ENCODE data around the gene KIF5A. TPM values are rescaled to one million over a fixed set of nuclear protein-coding genes. Genes with fewer than 3 reads are reported as not detected.

Gene KIF5A
- total and polyA plus RNA-seq, 2 of the 13 experiments (the other 11 are each of a cell fraction or from before 2014, with no cell fraction given): 1.6 to 11.9 TPM

GRCh38 chr12:57525615-57526383 lies 24.0 kb upstream of the KIF5A start:
- POLR2A ChIA-PET: interaction anchor here (0.8 to 3.0 kb wide), 3 partner anchors 12 to 50 kb away, joined by 3 to 21 read pairs (median 5); no protein-coding TSS in a partner anchor
- WGBS (ENCODE audit: low lambda C conversion rate): 92% methylated on average over 16 of the region's 16 CpGs
- CTCF ChIA-PET (ENCODE audit: low intra/inter-chr PET ratio, low total read pairs): no interaction called here

GRCh38 chr12:57526477-57527126 lies 23.2 kb upstream of the KIF5A start:
- Histone ChIP-seq H3K36me3 (replicated peaks in 1 of 2; ENCODE audit: control insufficient read depth in 1 of 2, insufficient read depth in 2 of 2, low read length in 2 of 2) (peaks cover 20 to 65% of the 10 kb centered on the region in 2 experiments), H3K4me1 (ENCODE audit: insufficient read depth, low read length) (peaks cover 23% of the 10 kb centered on the region), H3K4me2 (ENCODE audit: low read depth, low read length) (no peak overlapping the region), H3K4me3 (replicated peaks in 1 of 3; ENCODE audit: insufficient read depth in 1 of 3, low read depth in 2 of 3, low read length in 3 of 3) (no peak overlapping the region), H4K20me1 (ENCODE audit: insufficient read depth, low read length) (no peaks in the 10 kb centered on the region), H3K9me3 (ENCODE audit: low read length) (no peaks in the 10 kb centered on the region), H3K27ac (ENCODE audit: extremely low read length, insufficient read depth, low read length) (no peak overlapping the region), H3K27me3 (ENCODE audit: control insufficient read depth in 1 of 2, insufficient read depth in 2 of 2, low read length in 2 of 2) (no peaks in the 10 kb centered on the region; a peak in 1 of 5 replicates), H3K79me2 (ENCODE audit: insufficient read depth, low read length) (peaks cover 15% of the 10 kb centered on the region), H2AFZ (ENCODE audit: low read length) (no peak overlapping the region), H3K9ac (ENCODE audit: insufficient read depth, low read depth, low read length) (no peak overlapping the region)
- ChIA-PET CTCF (ENCODE audit: low intra/inter-chr PET ratio, low total read pairs) (no interaction called here), POLR2A (interaction anchor here (0.6 to 0.8 kb wide), 2 partner anchors 19 to 841 kb away, joined by 3 to 8 read pairs; no protein-coding TSS in a partner anchor)
- DNase-seq (ENCODE audit: low spot score) (no peak), ATAC-seq (no peak), FAIRE-seq (no peak)
- in situ Hi-C loops (cut with HindIII; ENCODE audit: extremely low pct_ligation_motif_present, low pct_unique_long_range_greater_than_20kb): no loop called here
- no TSS peak for BruUV-seq (replicated peaks)
- intact Hi-C loops (cut with micrococcal nuclease; ENCODE audit: unreplicated experiment): no loop called here
- WGBS (ENCODE audit: low lambda C conversion rate): 96% methylated on average over 2 of the region's 4 CpGs
- TF ChIP-seq POLR2A (IDR thresholded peaks at IDR 0.05; ENCODE audit: insufficient read depth in 1 of 2, low read depth in 2 of 2, low read length in 2 of 2) (peak in 1 of 2 experiments; percentile 1; a peak in 1 of 4 replicates), ZXDC (CRISPR knock-in tag; IDR thresholded peaks at IDR 0.05) (no peak)

More at GRCh38 chr12:57525615-57526383, 24.0 kb upstream of the KIF5A start:
- Histone ChIP-seq H3K79me2 (ENCODE audit: insufficient read depth, low read length) (peaks cover 15% of the 10 kb centered on the region), H3K4me3 (replicated peaks in 1 of 3; ENCODE audit: insufficient read depth in 1 of 3, low read depth in 2 of 3, low read length in 3 of 3) (no peak overlapping the region), H3K9ac (ENCODE audit: insufficient read depth, low read depth, low read length) (no peak overlapping the region), H3K9me3 (ENCODE audit: low read length) (no peaks in the 10 kb centered on the region), H3K36me3 (replicated peaks in 1 of 2; ENCODE audit: control insufficient read depth in 1 of 2, insufficient read depth in 2 of 2, low read length in 2 of 2) (peaks cover 20 to 62% of the 10 kb centered on the region in 2 experiments), H4K20me1 (ENCODE audit: insufficient read depth, low read length) (no peaks in the 10 kb centered on the region), H3K27me3 (ENCODE audit: control insufficient read depth in 1 of 2, insufficient read depth in 2 of 2, low read length in 2 of 2) (no peaks in the 10 kb centered on the region; a peak in 1 of 5 replicates), H3K4me2 (ENCODE audit: low read depth, low read length) (no peak overlapping the region), H3K4me1 (ENCODE audit: insufficient read depth, low read length) (peaks cover 30% of the 10 kb centered on the region), H3K27ac (ENCODE audit: extremely low read length, insufficient read depth, low read length) (no peak overlapping the region), H2AFZ (ENCODE audit: low read length) (no peak overlapping the region)
- BruUV-seq (replicated peaks): no TSS peak
- DNase-seq (ENCODE audit: low spot score): no peak
- ATAC-seq: no peak
- intact Hi-C loops (cut with micrococcal nuclease; ENCODE audit: unreplicated experiment): no loop called here
- TF ChIP-seq AGO1 (IDR thresholded peaks at IDR 0.05; ENCODE audit: low read depth, low read length, poor library complexity, severe bottlenecking): peak; percentile 27
- no peak for TF ChIP-seq ZNF333 (CRISPR knock-in tag; IDR thresholded peaks at IDR 0.05; ENCODE audit: borderline replicate concordance)
- no peak for TF ChIP-seq AKAP8 (CRISPR knock-in tag; IDR thresholded peaks at IDR 0.05)
- TF ChIP-seq ZNF768 (CRISPR knock-in tag; IDR thresholded peaks at IDR 0.05): no peak
- TF ChIP-seq ZNF382 (CRISPR knock-in tag; IDR thresholded peaks at IDR 0.05; ENCODE audit: borderline replicate concordance): no peak
- TF ChIP-seq POLR2A (IDR thresholded peaks at IDR 0.05; ENCODE audit: insufficient read depth in 1 of 2, low read depth in 2 of 2, low read length in 2 of 2): peak in 1 of 2 experiments; percentile 22; a peak in 1 of 4 replicates
- no peak for TF ChIP-seq ZNF160 (CRISPR knock-in tag; IDR thresholded peaks at IDR 0.05)
- TF ChIP-seq POLR2G (IDR thresholded peaks at IDR 0.05; ENCODE audit: low read depth, low read length): 0 out of 2 replicates have a peak, but pooled peaks have one; percentile 1
- no peak for FAIRE-seq
- in situ Hi-C loops (cut with HindIII; ENCODE audit: extremely low pct_ligation_motif_present, low pct_unique_long_range_greater_than_20kb): no loop called here
